Karpas-422 (cell line): ENCODE measurements around the gene G2E3. TPM values are rescaled to one million over a fixed set of nuclear protein-coding genes. Genes with fewer than 3 reads are reported as not detected.
"Not testable (repeated sequence)": the region's sequence is repeated elsewhere in the genome, so short reads cannot be mapped to it uniquely, and the experiment has no call there.

Source experiments
- DNase-seq: peaks from one replicate; pipeline ENCODE4 v3.0.0-alpha.2; 2015
- H2AFZ ChIP-seq: fragments of 200-600 bp; sonication (generic); 2 replicates; pipeline ENCODE4 v1.6.1; 2014; ENCODE audit warnings: antibody characterized with exemption, low read length, mixed read lengths
- H3K27ac ChIP-seq: fragments of 200-600 bp; sonication (generic); 2 replicates; pipeline ENCODE4 v1.5.1; 2014; ENCODE audit warnings: mild to moderate bottlenecking, low read length, moderate library complexity
- H3K27me3 ChIP-seq: fragments of 200-600 bp; sonication (generic); 2 replicates; pipeline ENCODE4 v1.6.1; 2014; ENCODE audit warnings: low read length, mixed read lengths
- H3K36me3 ChIP-seq: fragments of 200-600 bp; sonication (generic); 2 replicates; pipeline ENCODE4 v1.6.1; 2014; ENCODE audit warnings: low read length, mixed read lengths; ENCODE audit not compliant: insufficient read depth
- H3K4me1 ChIP-seq: fragments of 200-600 bp; sonication (generic); 2 replicates; pipeline ENCODE4 v1.6.1; 2014; ENCODE audit warnings: mild to moderate bottlenecking, low read length, mixed read lengths
- H3K4me2 ChIP-seq: fragments of 200-600 bp; sonication (generic); 2 replicates; pipeline ENCODE4 v1.6.1; 2014; ENCODE audit warnings: low read length, low read depth, mild to moderate bottlenecking; ENCODE audit not compliant: poor library complexity, severe bottlenecking
- H3K4me3 ChIP-seq: fragments of 200-600 bp; sonication (generic); 2 replicates; pipeline ENCODE4 v1.5.1; 2014; ENCODE audit warnings: mild to moderate bottlenecking, antibody characterized with exemption, low read length, mixed read lengths
- H3K79me2 ChIP-seq: fragments of 200-600 bp; sonication (generic); 2 replicates; pipeline ENCODE4 v1.6.1; 2014; ENCODE audit warnings: mild to moderate bottlenecking, low read length, mixed read lengths
- H3K9ac ChIP-seq: fragments of 200-600 bp; sonication (generic); 2 replicates; pipeline ENCODE4 v1.6.0; 2014; ENCODE audit warnings: low read length
- H3K9me2 ChIP-seq: fragments of 200-600 bp; sonication (generic), shearing (Covaris generic); replicated peaks from 2 replicates; pipeline ENCODE4 v1.6.0; 2014; ENCODE audit warnings: mild to moderate bottlenecking, low read length, moderate library complexity; ENCODE audit not compliant: insufficient read depth
- H3K9me3 ChIP-seq: fragments of 300-700, 200-600 bp; sonication (generic); 2 replicates; pipeline ENCODE4 v1.6.1; 2014; ENCODE audit warnings: low read length, mixed read lengths
- H4K20me1 ChIP-seq: fragments of 200-600 bp; sonication (generic); 2 replicates; pipeline ENCODE4 v1.6.1; 2014; ENCODE audit warnings: mild to moderate bottlenecking, antibody characterized with exemption, low read length, low read depth; ENCODE audit not compliant: insufficient read depth
- total RNA-seq: library from RNA; depleted of rRNA; stranded (reverse); fragments of >200 nt; shearing (Covaris generic); gene quantifications from 2 replicates; pipeline ENCODE4 v1.2.3, GENCODE V29; 2014; ENCODE audit warnings: low replicate concordance

The G2E3 gene
- total RNA-seq, 1 experiment from 2014 or later = 54.3 TPM

DNA sequence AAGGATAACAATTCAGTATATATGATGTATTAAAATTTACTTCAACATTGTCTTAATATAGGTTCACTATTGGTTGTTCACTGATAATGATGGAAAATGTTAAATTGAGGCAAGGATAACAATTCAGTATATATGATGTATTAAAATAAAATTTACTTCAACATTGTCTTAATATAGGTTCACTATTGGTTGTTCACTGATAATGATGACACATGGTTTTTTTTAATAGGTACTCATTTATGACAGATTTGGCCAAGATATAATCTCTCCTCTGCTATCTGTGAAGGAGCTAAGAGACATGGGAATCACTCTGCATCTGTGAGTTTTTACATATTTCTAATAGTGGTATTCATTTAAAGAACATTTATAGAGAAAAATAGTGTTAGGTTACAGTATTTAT, 71.3 kb downstream of the G2E3 start:
- H3K27ac ChIP-seq = no peak overlapping the region
- H3K9ac ChIP-seq = no peak overlapping the region
- H3K79me2 ChIP-seq = peaks cover 91% of the 10 kb centered on the region
- no peaks in the 10 kb centered on the region for H3K9me2 ChIP-seq
- peaks cover 8% of the 10 kb centered on the region; the same call in 1 of the 2 replicates for H3K4me1 ChIP-seq
- H3K9me3 ChIP-seq = 0 out of 2 replicates have a peak, but pooled peaks cover 2% of the 10 kb centered on the region
- H2AFZ ChIP-seq = no peak overlapping the region
- H3K27me3 ChIP-seq = no peaks in the 10 kb centered on the region
- DNase-seq = no peak
- no peak overlapping the region for H3K4me3 ChIP-seq
- H4K20me1 ChIP-seq = no peaks in the 10 kb centered on the region
- H3K4me2 ChIP-seq = no peak overlapping the region
- H3K36me3 ChIP-seq = peaks cover 64% of the 10 kb centered on the region

DNA sequence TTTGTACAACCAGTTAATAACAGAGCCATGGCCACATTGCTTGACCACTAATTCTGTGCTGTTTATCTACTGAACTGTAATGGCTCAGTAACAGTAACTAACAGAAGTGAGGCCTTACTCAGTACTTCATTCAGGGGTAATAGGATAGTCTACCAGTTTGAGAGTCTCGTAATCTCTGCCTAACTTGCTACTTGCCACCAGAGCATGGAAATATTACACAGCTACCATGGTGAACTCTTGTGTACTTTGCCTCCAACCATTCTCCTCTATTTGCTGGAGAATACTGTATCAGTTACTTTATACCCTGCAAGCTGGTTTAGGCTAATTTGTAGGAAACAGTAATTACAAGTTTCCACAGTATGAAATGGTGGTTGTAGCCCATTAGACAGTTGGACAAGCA, 73.8 kb downstream of the G2E3 start:
- Histone ChIP-seq H2AFZ (no peak overlapping the region), H3K9me2 (no peaks in the 10 kb centered on the region), H3K36me3 (peaks cover 77% of the 10 kb centered on the region), H3K27me3 (no peaks in the 10 kb centered on the region), H4K20me1 (no peaks in the 10 kb centered on the region), H3K79me2 (peaks cover 90% of the 10 kb centered on the region), H3K4me3 (no peak overlapping the region), H3K9ac (no peak overlapping the region), H3K9me3 (peaks cover 5% of the 10 kb centered on the region; the same call in 1 of the 2 replicates), H3K4me2 (no peak overlapping the region), H3K27ac (no peak overlapping the region), H3K4me1 (peaks cover 18% of the 10 kb centered on the region)
- DNase-seq = no peak

DNA sequence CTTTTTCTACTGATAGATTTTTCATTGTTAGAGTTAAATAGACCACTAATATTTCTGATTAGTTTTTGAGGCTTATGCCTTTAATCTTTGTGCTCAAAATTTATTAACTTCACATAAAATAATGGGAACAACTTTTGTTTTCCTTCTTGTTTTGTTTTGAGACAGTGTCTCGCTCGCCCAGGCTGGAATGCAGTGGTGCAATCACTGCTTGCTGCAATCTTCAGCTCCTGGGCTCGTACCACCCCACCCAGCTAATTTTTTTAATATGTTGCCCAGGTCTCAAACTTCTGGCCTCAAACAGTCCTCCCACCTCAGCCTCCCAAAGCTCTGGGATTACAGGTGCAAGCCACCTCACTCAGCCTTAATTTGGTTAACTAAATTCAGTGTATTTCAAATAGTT, 80.0 kb downstream of the G2E3 start:
- Histone ChIP-seq H3K9ac (no peak overlapping the region), H3K79me2 (peaks cover 90% of the 10 kb centered on the region), H3K4me2 (no peak overlapping the region), H3K36me3 (peaks cover 97% of the 10 kb centered on the region), H3K4me3 (no peak overlapping the region), H3K27me3 (no peaks in the 10 kb centered on the region), H3K27ac (no peak overlapping the region), H4K20me1 (no peaks in the 10 kb centered on the region), H3K4me1 (peaks cover 19% of the 10 kb centered on the region), H2AFZ (no peak overlapping the region), H3K9me3 (peaks cover 8% of the 10 kb centered on the region), H3K9me2 (no peaks in the 10 kb centered on the region)
- DNase-seq = no peak

DNA sequence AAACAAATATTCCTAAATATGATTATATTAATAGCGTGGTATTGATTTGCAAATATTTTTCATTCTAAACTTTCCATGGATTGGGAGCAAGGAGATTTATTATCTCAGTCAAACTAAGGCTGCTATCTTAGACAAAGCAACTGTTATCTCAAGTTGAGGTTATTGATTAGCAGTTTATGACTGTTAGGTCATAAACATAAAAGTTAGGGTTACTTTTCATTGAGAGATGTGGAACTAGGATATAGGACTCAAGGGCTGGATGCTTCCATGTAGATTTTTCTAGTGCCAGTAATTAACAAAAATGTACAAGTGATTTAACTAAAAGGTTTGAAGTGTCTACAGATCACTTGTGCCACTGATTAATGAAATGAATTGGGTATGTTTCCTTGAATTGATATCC, 82.2 kb downstream of the G2E3 start:
- Histone ChIP-seq H3K4me3 (no peak overlapping the region), H3K9me3 (peaks cover 5% of the 10 kb centered on the region; the same call in 1 of the 2 replicates)

DNA sequence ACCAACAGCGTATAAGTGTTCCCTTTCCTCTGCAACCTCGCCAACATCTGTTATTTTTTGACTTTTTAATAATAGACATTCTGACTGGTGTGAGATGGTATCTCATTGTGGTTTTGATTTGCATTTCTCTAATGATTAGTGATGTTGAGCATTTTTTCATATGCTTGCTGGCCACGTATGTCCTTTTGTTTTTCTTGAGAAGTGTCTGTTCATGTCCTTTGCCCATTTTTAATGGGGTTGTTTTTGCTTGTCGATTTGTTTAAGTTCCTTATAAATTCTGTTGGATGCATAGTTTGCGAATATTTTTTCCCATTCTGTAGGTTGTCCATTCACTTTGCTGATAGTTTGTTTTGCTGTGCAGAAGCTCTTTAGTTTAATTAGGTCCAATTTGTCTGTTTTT, 85.5 kb downstream of the G2E3 start:
- not testable (repeated sequence) for H3K9me3 ChIP-seq, H3K9ac ChIP-seq, DNase-seq, H3K9me2 ChIP-seq, H3K4me1 ChIP-seq, H3K27ac ChIP-seq, H3K4me3 ChIP-seq, H3K27me3 ChIP-seq, H3K4me2 ChIP-seq, H2AFZ ChIP-seq, H4K20me1 ChIP-seq
- Histone ChIP-seq H3K36me3 (peaks cover 76% of the 10 kb centered on the region), H3K79me2 (peaks cover 86% of the 10 kb centered on the region)

More for the DNA sequence above, 82.2 kb downstream of the G2E3 start:
- DNase-seq = no peak
- H3K36me3 ChIP-seq = peaks cover 94% of the 10 kb centered on the region
- no peak overlapping the region for H3K27ac ChIP-seq
- H3K4me1 ChIP-seq = peaks cover 11% of the 10 kb centered on the region
- H3K79me2 ChIP-seq = peaks cover 92% of the 10 kb centered on the region
- no peaks in the 10 kb centered on the region for H3K27me3 ChIP-seq
- H3K4me2 ChIP-seq = no peak overlapping the region
- no peak overlapping the region for H2AFZ ChIP-seq
- H4K20me1 ChIP-seq = no peaks in the 10 kb centered on the region
- no peak overlapping the region for H3K9ac ChIP-seq
- H3K9me2 ChIP-seq = no peaks in the 10 kb centered on the region

DNA sequence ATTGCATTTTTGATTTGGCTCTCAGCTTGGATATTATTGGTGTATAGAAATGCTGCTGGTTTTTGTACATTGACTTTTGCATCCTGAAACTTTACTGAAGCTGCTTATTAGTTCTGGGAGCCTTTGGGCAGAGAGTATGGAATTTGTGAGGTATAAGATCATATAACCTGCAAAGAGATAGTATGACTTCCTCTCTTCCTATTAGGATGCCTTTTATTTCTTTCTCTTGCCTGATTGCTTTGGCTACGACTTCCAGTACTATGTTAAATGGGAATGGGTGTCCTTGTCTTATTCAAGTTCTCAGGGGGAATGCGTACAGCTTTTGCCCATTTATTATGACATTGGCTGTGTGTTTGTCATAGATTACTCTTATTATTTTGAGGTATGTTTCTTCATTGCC, 86.6 kb downstream of the G2E3 start:
- peaks cover 5% of the 10 kb centered on the region; the same call in 1 of the 2 replicates for H3K9me3 ChIP-seq
- no peaks in the 10 kb centered on the region for H3K9me2 ChIP-seq
- H4K20me1 ChIP-seq = no peaks in the 10 kb centered on the region
- no peaks in the 10 kb centered on the region for H3K4me1 ChIP-seq
- H3K9ac ChIP-seq = no peak overlapping the region
- H3K4me2 ChIP-seq = no peak overlapping the region
- no peak overlapping the region for H2AFZ ChIP-seq
- H3K27me3 ChIP-seq = no peaks in the 10 kb centered on the region
- no peak overlapping the region for H3K27ac ChIP-seq
- peaks cover 79% of the 10 kb centered on the region for H3K79me2 ChIP-seq
- no peak for DNase-seq
- peaks cover 76% of the 10 kb centered on the region for H3K36me3 ChIP-seq
- no peak overlapping the region for H3K4me3 ChIP-seq

DNA sequence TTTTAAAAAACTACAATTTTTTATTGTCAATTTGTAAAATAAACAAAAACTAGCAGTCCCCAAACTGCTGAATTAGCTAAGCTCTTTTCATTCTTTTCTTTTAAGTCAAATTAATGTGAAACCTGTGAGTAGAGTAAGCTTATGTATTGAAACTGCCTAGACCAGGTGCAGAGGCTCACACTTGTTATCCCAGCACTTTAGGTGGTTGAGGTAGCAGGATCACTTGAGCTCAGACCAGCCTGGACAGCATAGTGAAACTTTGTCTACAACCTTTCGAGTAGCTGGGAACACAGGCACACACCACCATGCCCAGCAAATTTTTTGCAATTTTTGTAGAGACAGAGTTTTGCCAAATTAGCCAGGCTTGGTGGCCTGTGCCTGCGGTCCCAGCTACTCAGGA, 89.5 kb downstream of the G2E3 start:
- Histone ChIP-seq H3K9me3 (peaks cover 5% of the 10 kb centered on the region; the same call in 1 of the 2 replicates), H3K27me3 (no peaks in the 10 kb centered on the region), H3K9ac (no peak overlapping the region), H3K36me3 (peaks cover 72% of the 10 kb centered on the region), H3K4me2 (no peak overlapping the region), H2AFZ (no peak overlapping the region), H3K4me3 (no peak overlapping the region), H3K4me1 (no peaks in the 10 kb centered on the region), H3K9me2 (no peaks in the 10 kb centered on the region), H4K20me1 (no peaks in the 10 kb centered on the region), H3K27ac (no peak overlapping the region), H3K79me2 (peaks cover 62% of the 10 kb centered on the region)
- no peak for DNase-seq

DNA sequence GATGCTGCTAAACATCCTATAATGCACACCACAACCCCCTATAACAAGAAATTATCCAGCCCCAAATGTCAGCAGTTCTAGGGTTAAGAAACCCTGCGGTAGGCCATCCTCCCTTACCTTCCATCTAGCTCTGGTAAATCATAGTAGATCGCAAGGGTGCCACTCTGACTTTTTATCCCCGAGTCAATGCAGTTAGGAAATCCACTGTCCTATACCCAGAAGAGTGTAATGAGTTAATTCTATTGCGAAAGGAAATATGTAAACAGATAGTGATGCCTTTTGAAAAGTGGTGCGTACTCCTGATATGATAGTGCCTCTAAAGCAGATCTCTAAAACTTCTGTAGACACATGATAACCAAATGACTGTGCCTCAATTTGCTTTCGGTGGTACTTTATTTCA, 93.0 kb downstream of the G2E3 start:
- no peak for DNase-seq
- Histone ChIP-seq H3K36me3 (peaks cover 72% of the 10 kb centered on the region; the same call in 1 of the 2 replicates), H3K79me2 (peaks cover 40% of the 10 kb centered on the region), H3K9me2 (no peaks in the 10 kb centered on the region), H3K4me1 (no peaks in the 10 kb centered on the region), H3K27me3 (no peaks in the 10 kb centered on the region), H3K4me2 (no peak overlapping the region), H4K20me1 (no peaks in the 10 kb centered on the region), H3K9me3 (no peaks in the 10 kb centered on the region), H3K4me3 (no peak overlapping the region), H3K27ac (no peak overlapping the region), H2AFZ (no peak overlapping the region), H3K9ac (no peak overlapping the region)

DNA sequence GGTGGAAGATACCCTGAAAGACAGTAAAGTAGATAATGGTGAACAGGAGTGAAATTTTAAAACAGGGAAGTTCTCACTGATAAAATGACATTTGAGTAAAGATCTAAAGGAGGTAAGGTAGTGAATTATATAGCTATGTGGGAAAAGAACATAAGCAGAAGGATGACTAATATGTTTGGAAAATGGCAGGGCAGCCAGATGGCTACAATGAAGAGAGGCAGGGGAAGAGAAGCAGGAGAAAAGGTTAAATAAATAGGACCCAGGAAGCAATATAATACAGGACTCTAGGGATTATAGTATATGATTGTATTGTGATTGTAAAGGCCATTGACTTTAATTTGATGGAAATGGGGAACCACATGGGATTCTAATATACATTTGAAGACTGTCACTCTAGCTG, 96.2 kb downstream of the G2E3 start:
- Histone ChIP-seq H3K9me3 (no peaks in the 10 kb centered on the region), H3K79me2 (peaks cover 48% of the 10 kb centered on the region), H3K9ac (no peak overlapping the region), H2AFZ (no peak overlapping the region), H3K27me3 (no peaks in the 10 kb centered on the region), H3K4me1 (no peaks in the 10 kb centered on the region), H3K27ac (no peak overlapping the region), H3K4me3 (no peak overlapping the region), H3K9me2 (no peaks in the 10 kb centered on the region), H3K4me2 (no peak overlapping the region), H3K36me3 (peaks cover 85% of the 10 kb centered on the region), H4K20me1 (no peaks in the 10 kb centered on the region)
- no peak for DNase-seq
